Aorta (tissue), 5 donors: ENCODE results near the gene FAM210B. TPM values are rescaled to one million over a fixed set of nuclear protein-coding genes. Genes with fewer than 3 reads are reported as not detected.

ENCODE experiments used
- ATAC-seq: fragments of 200-7000 bp; cut with Tn5 transposase; one replicate; pipeline ENCODE4 v1.9.1; 2022; ENCODE audit warnings: moderate library complexity; ENCODE audit not compliant: low FRiP score
- DNase-seq, 2 donors: peaks; one replicate each; pipeline ENCODE4 v3.0.0-alpha.2; 2020
- H3K27ac ChIP-seq, 2 donors: one replicate each; pipeline ENCODE4 v1.5.1; 2013; ENCODE audit warnings: low read length in 2 of 2, mild to moderate bottlenecking in 2 of 2, moderate library complexity in 2 of 2, control low read depth in 1 of 2, inconsistent platforms in 1 of 2, low read depth in 1 of 2
- H3K27me3 ChIP-seq, 2 donors: one replicate each; pipeline ENCODE4 v1.6.1; 2013; ENCODE audit warnings: control low read depth in 1 of 2, low read length in 1 of 2, mild to moderate bottlenecking in 1 of 2, moderate library complexity in 1 of 2; ENCODE audit not compliant: insufficient read depth in 2 of 2, control insufficient read depth in 1 of 2
- H3K36me3 ChIP-seq, 2 donors: one replicate each; pipeline ENCODE4 v1.6.1; 2013; ENCODE audit warnings: control low read depth in 1 of 2, low read length in 1 of 2, mild to moderate bottlenecking in 1 of 2; ENCODE audit not compliant: insufficient read depth in 2 of 2, control insufficient read depth in 1 of 2
- H3K4me1 ChIP-seq, 2 donors: one replicate each; pipeline ENCODE4 v1.6.1; 2013; ENCODE audit warnings: low read length in 2 of 2, control low read depth in 1 of 2, mild to moderate bottlenecking in 1 of 2, moderate library complexity in 1 of 2; ENCODE audit not compliant: insufficient read depth in 2 of 2, control insufficient read depth in 1 of 2
- H3K4me3 ChIP-seq, 2 donors: one replicate each; pipeline ENCODE4 v1.5.1; 2013; ENCODE audit warnings: low read length in 2 of 2, control low read depth in 1 of 2, mild to moderate bottlenecking in 1 of 2
- H3K9me3 ChIP-seq: one replicate; pipeline ENCODE4 v1.6.1; 2013; ENCODE audit warnings: mild to moderate bottlenecking, low read length; ENCODE audit not compliant: control insufficient read depth
- WGBS, 2 donors: extraction: QIAGEN DNeasy Blood & Tissue Kit; methylation state at CpG; one replicate each; pipeline ENCODE4 v1.1.7; 2013; 5-methylcytosine and 5-hydroxymethylcytosine counted together
- intact Hi-C, 2 donors: fragments of 100-400 bp; cut with DNase I; formaldehyde crosslinking; loops; one replicate each; pipeline versions ENCODE4 v1.14.2 to v1.15.0; 2022
- polyA plus RNA-seq, 2 donors: library from polyadenylated mRNA; stranded (reverse); fragments of 200-250 nt; gene quantifications; one replicate each; pipeline ENCODE4 v1.2.3, GENCODE V29; 2013
- total RNA-seq, 2 donors: library from RNA; stranded (reverse); fragmentation: NEBNext Ultra II Directional; extraction: Animal tissue kit (Norgen Biotek cat#: 25700); gene quantifications; one replicate each; pipeline ENCODE4 v1.2.1, GENCODE V29; 2021
- donor health status: healthy with polysubstance abuse.
- donor health status: Bipolar disorder and iron deficiency.
- donor health status: DM: no; HTN: no; CAD: no.
- donor health status: DM: no; HTN: no; CAD: no.
- donor health status: DM: yes; HTN: yes; CAD: no.

The FAM210B gene
- total and polyA plus RNA-seq, 4 donors, result 35.0 to 54.5 (median 39.5) TPM

GRCh38 chr20:56342783-56343182, 16.0 kb upstream of the FAM210B start:
- Histone ChIP-seq H3K27me3 (no peaks in the 10 kb centered on the region), H3K4me3 (no peak overlapping the region), H3K36me3 (no peaks in the 10 kb centered on the region), H3K9me3 (peaks cover 2% of the 10 kb centered on the region), H3K27ac (no peak overlapping the region), H3K4me1 (no peaks in the 10 kb centered on the region)
- intact Hi-C loops, result no loop called here
- WGBS, 2 donors, result 77 to 82% methylated on average over 3 of the region's 3 CpGs
- DNase-seq, result no peak
- no peak for ATAC-seq

GRCh38 chr20:56343861-56344381, 14.9 kb upstream of the FAM210B start:
- ATAC-seq, result no peak
- Histone ChIP-seq H3K27ac (no peak overlapping the region), H3K9me3 (peaks cover 2% of the 10 kb centered on the region), H3K27me3 (no peaks in the 10 kb centered on the region), H3K4me1 (no peaks in the 10 kb centered on the region), H3K4me3 (no peak overlapping the region), H3K36me3 (no peaks in the 10 kb centered on the region)
- WGBS, 2 donors, result 2% methylated on average over 41 of the region's 41 CpGs
- intact Hi-C loops, result no loop called here
- DNase-seq, result no peak

- intact Hi-C loops, result no loop called here
- Histone ChIP-seq H3K4me3 (no peak overlapping the region), H3K27me3 (no peaks in the 10 kb centered on the region), H3K9me3 (peaks cover 2% of the 10 kb centered on the region), H3K4me1 (no peaks in the 10 kb centered on the region), H3K27ac (no peak overlapping the region), H3K36me3 (no peaks in the 10 kb centered on the region)
- ATAC-seq (no peak), DNase-seq (no peak)
- 79 to 83% methylated on average over 8 of the region's 8 CpGs for WGBS, 2 donors
Observed at GRCh38 chr20:56345911-56346310, 12.9 kb upstream of the FAM210B start.

- Histone ChIP-seq H3K27ac (no peak overlapping the region), H3K36me3 (no peaks in the 10 kb centered on the region), H3K4me3 (no peak overlapping the region), H3K9me3 (peaks cover under 1% of the 10 kb centered on the region), H3K4me1 (no peaks in the 10 kb centered on the region), H3K27me3 (no peaks in the 10 kb centered on the region)
- DNase-seq (no peak), ATAC-seq (no peak)
- intact Hi-C loops, result no loop called here
- WGBS, 2 donors, result 27 to 33% methylated on average over 13 of the region's 13 CpGs
Observed at GRCh38 chr20:56347628-56348304, 11.0 kb upstream of the FAM210B start.

- DNase-seq (no peak), ATAC-seq (no peak)
- Histone ChIP-seq H3K36me3 (no peaks in the 10 kb centered on the region), H3K4me3 (no peak overlapping the region), H3K4me1 (no peaks in the 10 kb centered on the region), H3K9me3 (no peaks in the 10 kb centered on the region), H3K27me3 (no peaks in the 10 kb centered on the region), H3K27ac (no peak overlapping the region)
- 2 to 4% methylated on average over 5 of the region's 5 CpGs for WGBS, 2 donors
- intact Hi-C loops, result no loop called here
Observed at GRCh38 chr20:56348305-56348693, 10.5 kb upstream of the FAM210B start.

- H3K36me3 ChIP-seq, result no peaks in the 10 kb centered on the region
- 8 to 9% methylated on average over 3 of the region's 3 CpGs for WGBS, 2 donors
- H3K4me1 ChIP-seq, result no peaks in the 10 kb centered on the region
- intact Hi-C loops, result no loop called here
- H3K4me3 ChIP-seq, result no peak overlapping the region
- DNase-seq (no peak), ATAC-seq (no peak)
- H3K27ac ChIP-seq, result no peak overlapping the region
- H3K9me3 ChIP-seq, result no peaks in the 10 kb centered on the region
- no peaks in the 10 kb centered on the region for H3K27me3 ChIP-seq
Observed at GRCh38 chr20:56348746-56349145, 10.0 kb upstream of the FAM210B start.

GRCh38 chr20:56350842-56351241, 7.9 kb upstream of the FAM210B start:
- 72 to 77% methylated on average over 2 of the region's 2 CpGs for WGBS, 2 donors
- Histone ChIP-seq H3K4me3 (no peak overlapping the region), H3K4me1 (no peaks in the 10 kb centered on the region), H3K27me3 (no peaks in the 10 kb centered on the region), H3K9me3 (no peaks in the 10 kb centered on the region), H3K36me3 (no peaks in the 10 kb centered on the region), H3K27ac (no peak overlapping the region)
- intact Hi-C loops, result loop anchor here in 1 of 2 donors (10.0 kb wide), 1 partner anchor 114 kb away; the partner anchor contains the start of gene RTF2
- no peak for DNase-seq
- no peak for ATAC-seq

GRCh38 chr20:56352345-56353055, 6.3 kb upstream of the FAM210B start:
- no peaks in the 10 kb centered on the region for H3K9me3 ChIP-seq
- intact Hi-C loops, result loop anchor here in 1 of 2 donors (10.0 kb wide), 1 partner anchor 112 kb away; the partner anchor contains the start of gene RTF2
- 59 to 64% methylated on average over 5 of the region's 5 CpGs for WGBS, 2 donors
- H3K27me3 ChIP-seq, result no peaks in the 10 kb centered on the region
- ATAC-seq (no peak), DNase-seq (no peak)
- H3K4me1 ChIP-seq, result no peaks in the 10 kb centered on the region
- H3K36me3 ChIP-seq, result no peaks in the 10 kb centered on the region
- H3K4me3 ChIP-seq, result no peak overlapping the region
- no peak overlapping the region for H3K27ac ChIP-seq

- Histone ChIP-seq H3K4me3 (no peak overlapping the region), H3K27ac (no peak overlapping the region), H3K4me1 (no peaks in the 10 kb centered on the region), H3K27me3 (no peaks in the 10 kb centered on the region), H3K9me3 (no peaks in the 10 kb centered on the region), H3K36me3 (no peaks in the 10 kb centered on the region)
- ATAC-seq, result no peak
- intact Hi-C loops, result loop anchor here in 1 of 2 donors (10.0 kb wide), 1 partner anchor 111 kb away; the partner anchor contains the start of gene RTF2
- no peak for DNase-seq
- WGBS, 2 donors, result 77 to 79% methylated on average over 4 of the region's 4 CpGs
Observed at GRCh38 chr20:56353356-56353755, 5.4 kb upstream of the FAM210B start.
